Kidney epithelial cell (primary cell): ENCODE data around the gene LRBA. TPM values are rescaled to one million over a fixed set of nuclear protein-coding genes. Genes with fewer than 3 reads are reported as not detected.

Experiments
- DNase-seq: peaks from one replicate; pipeline ENCODE4 v3.0.0-alpha.2; 2010; ENCODE audit warnings: low read depth
- H3K27me3 ChIP-seq: 2 replicates; pipeline ENCODE4 v1.6.0; 2011; ENCODE audit warnings: low read length; ENCODE audit not compliant: control insufficient read depth, insufficient read depth
- H3K36me3 ChIP-seq: 2 replicates; pipeline ENCODE4 v1.5.1; 2011; ENCODE audit warnings: low read length; ENCODE audit not compliant: control insufficient read depth, insufficient read depth
- H3K4me3 ChIP-seq: 2 replicates; pipeline ENCODE4 v1.5.1; 2011; ENCODE audit warnings: low read depth, mild to moderate bottlenecking, control low read depth, low read length
- total RNA-seq: library from RNA; depleted of rRNA; stranded (reverse); fragments of >200 nt; gene quantifications from 2 replicates; pipeline ENCODE4 v1.2.3, GENCODE V29; 2015
- TF ChIP-seq, protein P1 (sequence below): IDR thresholded peaks from 2 replicates; pipeline ENCODE4 v1.5.1; 2011; ENCODE audit warnings: mild to moderate bottlenecking, moderate library complexity, low read length, control low read depth, inconsistent platforms; ENCODE audit not compliant: insufficient read depth, poor library complexity, severe bottlenecking

Gene LRBA
- total RNA-seq, 1 donor from 2014 or later = 85.2 TPM

DNA sequence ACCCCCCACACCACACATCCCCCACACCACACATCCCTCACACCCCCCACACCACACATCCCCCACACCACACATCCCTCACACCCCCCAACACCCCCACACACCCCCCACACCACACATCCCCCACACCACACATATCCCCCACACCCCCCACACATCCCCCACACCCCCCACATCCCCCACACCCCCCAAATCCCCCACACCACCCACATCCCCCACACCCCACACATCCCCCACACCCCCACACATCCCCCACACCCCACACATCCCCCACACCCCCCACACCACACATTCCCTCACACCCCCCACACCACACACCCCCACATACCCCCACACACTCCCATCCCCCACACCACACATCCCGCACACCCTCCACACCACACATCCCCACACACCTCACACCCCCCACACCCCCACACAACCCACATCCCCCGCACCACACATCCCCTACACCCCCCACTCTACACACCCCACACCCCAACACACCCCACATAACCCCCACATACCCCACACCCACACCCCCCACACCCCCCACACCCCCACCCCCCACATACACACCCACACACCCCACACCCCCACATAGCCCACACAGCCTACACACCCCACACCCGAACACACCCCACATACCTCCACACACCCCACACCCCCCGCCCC lies 764.0 kb downstream of the LRBA start:
- Histone ChIP-seq H3K27me3 (no peaks in the 10 kb centered on the region), H3K36me3 (no peaks in the 10 kb centered on the region), H3K4me3 (no peak overlapping the region)
- DNase-seq = no peak
- TF ChIP-seq, protein P1, sequence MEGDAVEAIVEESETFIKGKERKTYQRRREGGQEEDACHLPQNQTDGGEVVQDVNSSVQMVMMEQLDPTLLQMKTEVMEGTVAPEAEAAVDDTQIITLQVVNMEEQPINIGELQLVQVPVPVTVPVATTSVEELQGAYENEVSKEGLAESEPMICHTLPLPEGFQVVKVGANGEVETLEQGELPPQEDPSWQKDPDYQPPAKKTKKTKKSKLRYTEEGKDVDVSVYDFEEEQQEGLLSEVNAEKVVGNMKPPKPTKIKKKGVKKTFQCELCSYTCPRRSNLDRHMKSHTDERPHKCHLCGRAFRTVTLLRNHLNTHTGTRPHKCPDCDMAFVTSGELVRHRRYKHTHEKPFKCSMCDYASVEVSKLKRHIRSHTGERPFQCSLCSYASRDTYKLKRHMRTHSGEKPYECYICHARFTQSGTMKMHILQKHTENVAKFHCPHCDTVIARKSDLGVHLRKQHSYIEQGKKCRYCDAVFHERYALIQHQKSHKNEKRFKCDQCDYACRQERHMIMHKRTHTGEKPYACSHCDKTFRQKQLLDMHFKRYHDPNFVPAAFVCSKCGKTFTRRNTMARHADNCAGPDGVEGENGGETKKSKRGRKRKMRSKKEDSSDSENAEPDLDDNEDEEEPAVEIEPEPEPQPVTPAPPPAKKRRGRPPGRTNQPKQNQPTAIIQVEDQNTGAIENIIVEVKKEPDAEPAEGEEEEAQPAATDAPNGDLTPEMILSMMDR = no peak

DNA sequence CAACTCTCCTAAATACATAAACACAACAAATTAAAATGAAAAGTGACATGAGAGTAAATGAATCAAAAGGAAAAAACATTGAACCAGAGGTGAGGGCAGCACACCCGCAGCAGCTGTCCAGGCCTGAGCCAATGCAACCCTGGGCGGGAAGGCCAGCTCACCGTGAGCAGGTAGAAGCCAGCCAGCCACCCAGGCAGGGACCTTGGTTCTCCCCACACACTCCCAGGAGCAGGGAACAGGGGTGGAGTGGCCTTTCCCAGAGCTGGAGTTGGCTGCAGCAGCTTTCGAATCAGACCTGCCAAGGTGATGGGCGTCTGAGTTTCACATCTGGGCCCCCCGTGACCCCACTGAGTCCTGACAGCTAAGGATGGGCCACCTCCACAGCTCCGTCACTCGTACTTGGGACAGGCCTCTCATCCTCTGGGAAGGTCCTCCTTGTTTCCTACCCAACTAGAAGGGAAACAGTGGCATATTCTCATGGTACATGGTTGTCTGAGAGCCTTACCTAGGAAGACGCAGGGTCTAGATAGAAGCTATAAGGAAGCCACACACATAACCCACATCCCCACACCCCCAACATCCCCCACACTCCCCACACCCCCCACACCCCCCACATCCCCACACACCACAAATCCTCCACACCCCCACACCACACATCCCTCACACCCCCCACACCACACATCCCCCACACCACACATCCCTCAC lies 764.6 kb downstream of the LRBA start:
- DNase-seq = no peak
- Histone ChIP-seq H3K4me3 (no peak overlapping the region), H3K36me3 (no peaks in the 10 kb centered on the region), H3K27me3 (no peaks in the 10 kb centered on the region)
- TF ChIP-seq, protein P1 = no peak

DNA sequence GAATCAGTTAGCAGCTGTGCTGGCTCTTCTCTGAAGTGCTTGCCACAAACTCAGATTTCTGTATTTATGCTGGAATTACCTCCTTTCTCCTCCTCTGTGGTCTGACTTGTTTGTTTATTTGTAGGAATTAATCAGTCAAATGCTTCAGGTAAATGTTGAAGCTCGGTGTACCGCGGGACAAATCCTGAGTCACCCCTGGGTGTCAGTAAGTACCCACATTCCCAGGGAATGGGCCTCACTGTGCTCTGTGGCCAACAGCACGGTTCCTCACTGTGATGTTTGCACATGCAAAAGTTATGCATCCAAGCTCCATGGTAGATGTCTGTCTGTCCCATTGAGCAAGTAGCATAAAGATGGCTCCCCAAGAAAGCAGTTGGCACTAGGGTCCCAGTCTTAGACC lies 766.9 kb downstream of the LRBA start:
- Histone ChIP-seq H3K4me3 (no peak overlapping the region), H3K36me3 (no peaks in the 10 kb centered on the region), H3K27me3 (no peaks in the 10 kb centered on the region)
- DNase-seq = no peak
- TF ChIP-seq, protein P1 = no peak

DNA sequence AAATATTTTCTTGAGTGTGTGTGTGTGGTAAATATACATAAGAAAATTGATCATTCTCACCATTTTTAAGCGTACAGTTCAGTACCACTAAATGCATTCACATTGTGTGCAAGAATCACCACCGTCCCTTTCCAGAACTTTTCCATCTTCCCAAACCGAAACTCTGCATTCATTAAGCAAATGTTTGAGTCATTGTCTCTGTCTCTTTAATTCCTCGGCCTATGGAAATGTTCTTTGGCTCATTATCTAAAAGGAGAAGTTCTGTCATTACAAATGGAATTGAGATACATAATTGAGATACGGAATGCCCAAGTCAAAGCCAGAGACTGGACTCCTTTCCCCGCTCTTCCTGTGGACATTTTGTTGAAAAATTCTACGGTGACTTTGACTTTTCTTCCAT lies 767.9 kb downstream of the LRBA start:
- Histone ChIP-seq H3K4me3 (no peak overlapping the region), H3K27me3 (no peaks in the 10 kb centered on the region), H3K36me3 (no peaks in the 10 kb centered on the region)
- TF ChIP-seq, protein P1 = no peak
- DNase-seq = no peak

DNA sequence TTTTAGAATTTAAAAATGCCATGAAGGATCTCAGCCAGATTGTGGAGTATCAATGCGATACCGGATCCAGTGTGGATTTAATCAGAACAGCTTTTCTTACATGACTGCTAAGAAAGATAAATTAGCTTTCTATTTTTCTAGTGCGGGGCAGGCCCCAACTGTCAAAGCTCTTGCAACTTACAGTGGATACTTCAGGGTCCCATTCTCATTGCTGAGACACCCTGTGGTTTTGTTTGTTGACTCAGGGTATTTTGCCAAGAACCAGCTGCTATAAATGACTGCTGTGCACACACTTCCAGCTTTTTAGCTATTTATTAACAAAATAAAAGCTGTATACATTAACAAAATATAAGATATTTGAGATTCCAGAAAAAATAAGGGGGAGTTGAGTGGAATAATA lies 770.5 kb downstream of the LRBA start:
- TF ChIP-seq, protein P1 = no peak
- DNase-seq = peak; percentile 41
- Histone ChIP-seq H3K36me3 (no peaks in the 10 kb centered on the region), H3K27me3 (no peaks in the 10 kb centered on the region), H3K4me3 (no peak overlapping the region)
